OCI-LY3 (cell line): Measurements from ENCODE around the gene MIA2.

ENCODE experiments used
- EZH2phosphoT487 ChIP-seq: fragments of 200-600 bp; shearing (Covaris generic); IDR thresholded peaks from 2 replicates; pipeline ENCODE4 v1.6.1; 2018; ENCODE audit warnings: antibody characterized with exemption, mixed run types, low read depth
- TF ChIP-seq, protein P1 (sequence below): fragments of 200-600, 300-600 bp; sonication (generic); IDR thresholded peaks from 2 replicates; pipeline ENCODE4 v1.5.1; 2014; ENCODE audit warnings: antibody characterized with exemption, low read length, low read depth

DNA sequence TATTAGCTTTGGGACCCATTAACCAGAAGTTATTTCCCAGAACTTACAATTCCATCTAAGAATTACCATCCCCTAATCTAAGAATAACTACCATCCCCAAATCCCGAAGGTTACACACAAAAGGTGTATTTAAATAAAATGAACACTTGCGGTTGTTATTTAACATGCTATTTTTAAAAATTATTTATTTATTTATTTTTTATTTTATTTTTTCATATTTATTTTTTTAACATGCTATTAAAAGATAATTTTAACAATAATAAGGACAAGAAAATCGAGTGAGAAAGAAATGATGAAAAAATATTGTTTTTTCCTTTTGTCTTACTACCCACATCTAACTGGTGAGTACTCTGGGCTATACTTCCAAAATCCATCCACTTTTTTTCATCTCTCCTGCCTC, 192.2 kb downstream of the MIA2 start:
- TF ChIP-seq, protein P1, sequence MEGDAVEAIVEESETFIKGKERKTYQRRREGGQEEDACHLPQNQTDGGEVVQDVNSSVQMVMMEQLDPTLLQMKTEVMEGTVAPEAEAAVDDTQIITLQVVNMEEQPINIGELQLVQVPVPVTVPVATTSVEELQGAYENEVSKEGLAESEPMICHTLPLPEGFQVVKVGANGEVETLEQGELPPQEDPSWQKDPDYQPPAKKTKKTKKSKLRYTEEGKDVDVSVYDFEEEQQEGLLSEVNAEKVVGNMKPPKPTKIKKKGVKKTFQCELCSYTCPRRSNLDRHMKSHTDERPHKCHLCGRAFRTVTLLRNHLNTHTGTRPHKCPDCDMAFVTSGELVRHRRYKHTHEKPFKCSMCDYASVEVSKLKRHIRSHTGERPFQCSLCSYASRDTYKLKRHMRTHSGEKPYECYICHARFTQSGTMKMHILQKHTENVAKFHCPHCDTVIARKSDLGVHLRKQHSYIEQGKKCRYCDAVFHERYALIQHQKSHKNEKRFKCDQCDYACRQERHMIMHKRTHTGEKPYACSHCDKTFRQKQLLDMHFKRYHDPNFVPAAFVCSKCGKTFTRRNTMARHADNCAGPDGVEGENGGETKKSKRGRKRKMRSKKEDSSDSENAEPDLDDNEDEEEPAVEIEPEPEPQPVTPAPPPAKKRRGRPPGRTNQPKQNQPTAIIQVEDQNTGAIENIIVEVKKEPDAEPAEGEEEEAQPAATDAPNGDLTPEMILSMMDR: no peak
- no peak for TF ChIP-seq EZH2phosphoT487
